GM21515 (cell line): ENCODE data around the gene METTL9.

Source experiments
- ATAC-seq: cut with Tn5 transposase; IDR thresholded peaks from one replicate; pipeline ENCODE4 v1.9.1; 2021; ENCODE audit not compliant: unreplicated experiment

METTL9 gene

GRCh38 chr16:21703589-21704174 lies 104.3 kb downstream of the METTL9 start:
- ATAC-seq, result no peak

GRCh38 chr16:21704266-21704665 lies 104.9 kb downstream of the METTL9 start:
- ATAC-seq, result no peak

- no peak for ATAC-seq
These were observed 105.4 kb downstream of the METTL9 start for GRCh38 chr16:21704733-21705132.
